B cell (primary cell): ENCODE measurements around the gene PRR7. TPM values are rescaled to one million over a fixed set of nuclear protein-coding genes. Genes with fewer than 3 reads are reported as not detected.
A peak's percentile ranks its signal among the peaks of the same experiment; 100 is the strongest.

Experiments
- ATAC-seq: fragments of 200-7000 bp; cut with Tn5 transposase; one replicate; pipeline ENCODE4 v1.10.0; 2021; ENCODE audit warnings: low read depth, mild to moderate bottlenecking, moderate number of reproducible peaks, moderate library complexity
- CTCF ChIA-PET: fragments of 350-600 bp; sonication (Branson Sonifier 250); formaldehyde crosslinking; loops from one replicate; lab custom pipeline; 2021; ENCODE audit warnings: antibody characterized with exemption, inconsistent platforms; lab: Charles Lee
- POLR2A ChIA-PET: fragments of 350-600 bp; sonication (Branson Sonifier 250); formaldehyde crosslinking; loops from one replicate; lab custom pipeline; 2021; ENCODE audit warnings: antibody characterized with exemption; lab: Charles Lee
- DNase-seq: peaks from one replicate; pipeline ENCODE4 v3.0.0; 2013
- H2AFZ ChIP-seq: 2 replicates; pipeline ENCODE4 v1.6.1; 2012; ENCODE audit warnings: mild to moderate bottlenecking, low read depth, low read length; ENCODE audit not compliant: insufficient read depth, poor library complexity, severe bottlenecking
- H3K27ac ChIP-seq, 2 donors: 1 replicate in 1 of 2; 2 replicates in 1 of 2; pipeline ENCODE4 v1.5.1; 2012 to 2013; ENCODE audit warnings: low read length in 2 of 2, mild to moderate bottlenecking in 2 of 2, moderate library complexity in 1 of 2
- H3K27me3 ChIP-seq, 4 experiments: fragments of 200-600 bp in 1 of 4; sonication (generic) in 1 of 4; replicated peaks in 1 of 4; 1 replicate in 2 of 4; 2 replicates in 2 of 4; pipeline versions ENCODE4 v1.6.1 to v1.7.0; 2013 to 2016; ENCODE audit warnings: low read length in 3 of 4, mild to moderate bottlenecking in 2 of 4, mixed read lengths in 1 of 4, moderate library complexity in 1 of 4; ENCODE audit not compliant: insufficient read depth in 4 of 4, control insufficient read depth in 3 of 4; ENCODE audit errors: control extremely low read depth in 1 of 4
- H3K36me3 ChIP-seq, 2 experiments: replicated peaks in 1 of 2; 1 replicate in 1 of 2; 2 replicates in 1 of 2; pipeline versions ENCODE4 v1.6.1 to v1.7.1; 2013; ENCODE audit warnings: low read length in 1 of 2; ENCODE audit not compliant: insufficient read depth in 2 of 2, control insufficient read depth in 1 of 2; ENCODE audit errors: control extremely low read depth in 1 of 2, extremely low read depth in 1 of 2
- H3K4me1 ChIP-seq, 2 donors: fragments of 200-600 bp in 1 of 2; sonication (generic) in 1 of 2; 1 replicate in 1 of 2; 2 replicates in 1 of 2; pipeline versions ENCODE4 v1.5.1 to v1.6.1; 2013 to 2017; ENCODE audit warnings: low read length in 2 of 2; ENCODE audit not compliant: control insufficient read depth in 2 of 2, insufficient read depth in 2 of 2
- H3K4me2 ChIP-seq: replicated peaks from 2 replicates; pipeline ENCODE3; 2012; ENCODE audit warnings: mild to moderate bottlenecking, low read depth, low read length; ENCODE audit not compliant: poor library complexity, severe bottlenecking
- H3K4me3 ChIP-seq, 5 experiments: fragments of 200-600 bp in 1 of 5; sonication (generic) in 1 of 5; 1 replicate in 3 of 5; 2 replicates in 2 of 5; pipeline versions ENCODE4 v1.5.1 to v1.7.0; 2011 to 2016; ENCODE audit warnings: low read length in 4 of 5, mild to moderate bottlenecking in 4 of 5, low read depth in 2 of 5, control low read depth in 1 of 5, moderate library complexity in 1 of 5; ENCODE audit not compliant: insufficient read depth in 1 of 5; ENCODE audit errors: control extremely low read depth in 1 of 5, extremely low read depth in 1 of 5
- H3K79me2 ChIP-seq: fragments of 200-600 bp; sonication (generic); one replicate; pipeline ENCODE4 v1.6.0; 2016; ENCODE audit warnings: low read length; ENCODE audit not compliant: control insufficient read depth, insufficient read depth
- H3K9ac ChIP-seq: fragments of 200-600 bp; sonication (generic); 2 replicates; pipeline ENCODE4 v1.6.1; 2017; ENCODE audit warnings: mild to moderate bottlenecking, low read length, moderate library complexity
- H3K9me3 ChIP-seq, 3 donors: one replicate each; pipeline versions ENCODE4 v1.6.1 to v1.7.1; 2013; ENCODE audit warnings: low read length in 2 of 3; ENCODE audit not compliant: control insufficient read depth in 2 of 3, insufficient read depth in 1 of 3; ENCODE audit errors: control extremely low read depth in 1 of 3
- H4K20me1 ChIP-seq: 2 replicates; pipeline ENCODE4 v1.6.0; 2012; ENCODE audit warnings: mild to moderate bottlenecking, low read length; ENCODE audit not compliant: insufficient read depth, control insufficient read depth, poor library complexity, severe bottlenecking
- H3K27ac Mint-ChIP-seq: one replicate; pipeline ENCODE4 v1.8.0; 2021; ENCODE audit warnings: mixed read lengths
- H3K27me3 Mint-ChIP-seq: one replicate; pipeline ENCODE4 v1.8.0; 2021; ENCODE audit warnings: mixed read lengths
- H3K4me1 Mint-ChIP-seq: one replicate; pipeline ENCODE4 v1.8.0; 2021; ENCODE audit warnings: mixed read lengths
- H3K4me3 Mint-ChIP-seq: one replicate; pipeline ENCODE4 v1.8.0; 2021; ENCODE audit warnings: mixed read lengths
- H3K9me3 Mint-ChIP-seq: one replicate; pipeline ENCODE4 v1.8.0; 2022; ENCODE audit warnings: mixed read lengths; ENCODE audit not compliant: insufficient read depth
- EZH2 ChIP-seq: IDR thresholded peaks from 2 replicates; pipeline ENCODE4 v1.6.1; 2012; ENCODE audit warnings: borderline replicate concordance, low read depth, mild to moderate bottlenecking, moderate library complexity, low read length; ENCODE audit not compliant: insufficient read depth, poor library complexity, severe bottlenecking
- WGBS: methylation state at CpG from one replicate; pipeline ENCODE4 v1.1.5; 2013; ENCODE audit warnings: missing lambda C conversion rate; ENCODE audit not compliant: insufficient coverage; 5-methylcytosine and 5-hydroxymethylcytosine counted together
- intact Hi-C: fragments of 100-400 bp; cut with micrococcal nuclease; formaldehyde crosslinking; loops from one replicate; pipeline ENCODE4 v1.10.0; 2022
- polyA plus RNA-seq: library from polyadenylated mRNA; depleted of rRNA; stranded (reverse); fragments of >200 nt; gene quantifications from 2 replicates; pipeline ENCODE4 v1.2.3, GENCODE V29; 2012
- total RNA-seq, 2 donors: library from RNA; stranded (reverse); fragments of 120-200 nt in 1 of 2; gene quantifications; 1 replicate in 1 of 2; 2 replicates in 1 of 2; pipeline versions ENCODE4 v1.2.3 to v1.2.4, GENCODE V29; 2013 to 2022
- TF ChIP-seq, protein P1 (sequence below): fragments of 200-600 bp; IDR thresholded peaks from one replicate; pipeline ENCODE4 v1.8.0; 2022; ENCODE audit warnings: antibody characterized with exemption, mild to moderate bottlenecking

PRR7 gene
- total and polyA plus RNA-seq, 2 donors (not counting 1 experiment from before 2014, with no cell fraction given) = 4.8 to 84.4 TPM

- peak overlapping the region in 4 of 5 experiments; percentile 58 to 68 (median 62) for H3K4me3 ChIP-seq
- peaks cover 0 to 17% (median 0%) of the 10 kb centered on the region in 3 donors for H3K9me3 ChIP-seq
- TF ChIP-seq EZH2 = no peak
- TF ChIP-seq, protein P1, sequence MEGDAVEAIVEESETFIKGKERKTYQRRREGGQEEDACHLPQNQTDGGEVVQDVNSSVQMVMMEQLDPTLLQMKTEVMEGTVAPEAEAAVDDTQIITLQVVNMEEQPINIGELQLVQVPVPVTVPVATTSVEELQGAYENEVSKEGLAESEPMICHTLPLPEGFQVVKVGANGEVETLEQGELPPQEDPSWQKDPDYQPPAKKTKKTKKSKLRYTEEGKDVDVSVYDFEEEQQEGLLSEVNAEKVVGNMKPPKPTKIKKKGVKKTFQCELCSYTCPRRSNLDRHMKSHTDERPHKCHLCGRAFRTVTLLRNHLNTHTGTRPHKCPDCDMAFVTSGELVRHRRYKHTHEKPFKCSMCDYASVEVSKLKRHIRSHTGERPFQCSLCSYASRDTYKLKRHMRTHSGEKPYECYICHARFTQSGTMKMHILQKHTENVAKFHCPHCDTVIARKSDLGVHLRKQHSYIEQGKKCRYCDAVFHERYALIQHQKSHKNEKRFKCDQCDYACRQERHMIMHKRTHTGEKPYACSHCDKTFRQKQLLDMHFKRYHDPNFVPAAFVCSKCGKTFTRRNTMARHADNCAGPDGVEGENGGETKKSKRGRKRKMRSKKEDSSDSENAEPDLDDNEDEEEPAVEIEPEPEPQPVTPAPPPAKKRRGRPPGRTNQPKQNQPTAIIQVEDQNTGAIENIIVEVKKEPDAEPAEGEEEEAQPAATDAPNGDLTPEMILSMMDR = no peak
- POLR2A ChIA-PET = interaction anchor here (0.5 to 5.6 kb wide), 10 partner anchors 15 to 144 kb away, joined by 3 to 87 read pairs (median 10); partner anchors contain the start of genes GRK6 and LMAN2
- peak overlapping the region; percentile 96 for H3K4me2 ChIP-seq
- Mint-ChIP-seq H3K27ac (peak overlapping the region; percentile 26), H3K27me3 (peaks cover 14% of the 10 kb centered on the region), H3K9me3 (no peaks in the 10 kb centered on the region), H3K4me1 (peaks cover 39% of the 10 kb centered on the region), H3K4me3 (peak overlapping the region; percentile 84)
- peaks cover 38 to 50% of the 10 kb centered on the region in 2 donors for H3K4me1 ChIP-seq
- no peaks in the 10 kb centered on the region for H3K36me3 ChIP-seq
- peaks cover 0 to 31% (median 9%) of the 10 kb centered on the region in 4 experiments for H3K27me3 ChIP-seq
- DNase-seq (no peak), ATAC-seq (no peak)
- H2AFZ ChIP-seq = peak overlapping the region; percentile 77
- CTCF ChIA-PET = interaction anchor here (0.6 to 12.7 kb wide), 42 partner anchors 8 to 708 kb away, joined by 3 to 628 read pairs (median 4); partner anchors contain the start of genes DDX41, DOK3, GRK6 and PDLIM7
- no peaks in the 10 kb centered on the region for H4K20me1 ChIP-seq
- 59% methylated on average over 16 of the region's 16 CpGs for WGBS
- peak overlapping the region; percentile 66 for H3K9ac ChIP-seq
- intact Hi-C loops = loop anchor here (1.0 to 10.0 kb wide), 6 partner anchors 22 to 290 kb away; partner anchors contain the start of genes B4GALT7, GRK6 and PRR7
- peak overlapping the region in 1 of 2 donors; percentile 2 for H3K27ac ChIP-seq
- H3K79me2 ChIP-seq = no peaks in the 10 kb centered on the region
Observed at GRCh38 chr5:177404641-177405179, 41.9 kb upstream of the PRR7 start.

DNA sequence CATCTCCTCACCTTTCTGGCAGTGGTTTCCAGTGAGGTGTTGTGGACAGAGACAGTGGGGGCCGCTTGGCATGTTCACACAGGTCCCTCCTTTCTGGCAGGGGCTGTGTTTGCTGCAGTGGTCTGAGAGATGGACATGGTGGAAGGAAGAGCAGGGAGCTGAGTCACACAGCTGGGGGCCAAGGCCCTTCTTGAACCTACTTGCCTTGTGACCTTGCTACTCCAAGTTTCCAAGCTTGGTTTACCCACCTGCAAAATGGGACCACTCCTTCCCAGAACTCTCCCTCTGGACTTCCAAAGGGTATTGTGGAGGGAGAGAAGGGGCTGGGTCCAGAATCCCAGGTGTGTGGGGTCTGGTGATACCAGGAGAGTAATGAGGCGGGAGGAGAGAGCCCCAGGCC lies 41.3 kb upstream of the PRR7 start:
- intact Hi-C loops = loop anchor here (2.0 to 10.0 kb wide), 3 partner anchors 41 to 291 kb away; partner anchors contain the start of genes B4GALT7 and PRR7
- Histone ChIP-seq H3K4me3 (peak overlapping the region in 1 of 5 experiments; percentile 9), H3K4me2 (peak overlapping the region; percentile 96), H3K36me3 (no peaks in the 10 kb centered on the region), H3K9me3 (peaks cover 0 to 16% (median 0%) of the 10 kb centered on the region in 3 donors), H2AFZ (peak overlapping the region; percentile 40), H3K27ac (peak overlapping the region in 1 of 2 donors; percentile 52), H3K9ac (no peak overlapping the region), H3K4me1 (peaks cover 38 to 50% of the 10 kb centered on the region in 2 donors), H3K79me2 (no peaks in the 10 kb centered on the region), H4K20me1 (no peaks in the 10 kb centered on the region), H3K27me3 (peaks cover 0 to 28% (median 9%) of the 10 kb centered on the region in 4 experiments)
- no peak for TF ChIP-seq EZH2
- TF ChIP-seq, protein P1 = no peak
- 83% methylated on average over 1 of the region's 2 CpGs for WGBS
- ChIA-PET POLR2A (interaction anchor here (1.0 to 5.6 kb wide), 8 partner anchors 15 to 54 kb away, joined by 3 to 87 read pairs (median 16); partner anchors contain the start of genes GRK6 and LMAN2), CTCF (interaction anchor here (0.9 to 12.7 kb wide), 14 partner anchors 12 to 179 kb away, joined by 3 to 628 read pairs (median 14); partner anchors contain the start of genes DOK3, GRK6 and PRR7)
- Mint-ChIP-seq H3K27ac (peak overlapping the region; percentile 75), H3K9me3 (no peaks in the 10 kb centered on the region), H3K27me3 (peaks cover 14% of the 10 kb centered on the region), H3K4me3 (peak overlapping the region; percentile 57), H3K4me1 (peaks cover 39% of the 10 kb centered on the region)
- DNase-seq = no peak
- ATAC-seq = no peak
